Activated T-cell treated with anti-CD3 and anti-CD28 coated beads for 48 hours (primary cell): ENCODE measurements around the gene PACS1.
"Not testable (repeated sequence)": the region's sequence is repeated elsewhere in the genome, so short reads cannot be mapped to it uniquely, and the experiment has no call there.

Source experiments
- DNase-seq: peaks from one replicate; pipeline ENCODE4 v3.0.0-alpha.2; 2020; ENCODE audit warnings: low read depth

Gene PACS1

DNA sequence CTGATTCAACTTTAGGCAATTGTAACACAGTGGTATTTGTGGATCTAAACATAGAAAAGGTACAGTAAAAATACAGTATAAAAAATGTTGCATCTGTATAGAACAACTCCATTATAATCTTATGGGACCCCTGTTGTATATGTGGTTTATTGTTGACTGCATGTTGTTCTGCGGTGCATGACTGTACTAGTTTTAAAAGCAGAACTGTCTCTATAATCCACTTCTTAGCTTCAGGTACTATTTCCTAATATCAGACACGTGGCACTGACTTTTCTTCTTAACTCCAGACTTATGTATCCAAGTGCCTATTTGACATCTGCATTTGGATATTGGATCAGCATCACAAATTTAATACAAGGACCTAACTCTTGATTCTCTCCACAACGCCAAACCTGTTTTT is 41.1 kb downstream of the PACS1 start:
- DNase-seq = no peak

DNA sequence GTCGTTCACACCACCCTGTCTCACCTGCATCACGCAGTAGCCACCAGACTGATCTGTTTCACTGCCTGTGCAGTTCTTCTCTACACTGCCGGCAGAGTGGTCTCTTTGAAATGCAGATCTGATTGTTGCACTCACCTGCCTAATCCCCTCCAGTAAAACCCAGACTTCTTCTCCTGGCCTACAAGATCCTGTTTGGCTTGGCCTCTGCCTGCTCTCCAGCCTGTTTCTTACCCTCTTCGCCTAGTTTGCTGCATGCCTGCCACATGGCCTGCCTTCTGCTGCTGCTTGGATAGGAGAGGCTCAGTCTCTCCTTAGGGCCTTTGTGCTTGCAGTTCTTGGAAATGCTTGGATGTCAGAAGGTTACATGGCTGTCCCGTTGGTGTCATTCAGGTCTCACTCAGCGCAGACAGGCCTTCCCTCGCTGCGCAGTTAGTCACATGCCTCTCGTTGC is 42.0 kb downstream of the PACS1 start:
- DNase-seq = no peak

DNA sequence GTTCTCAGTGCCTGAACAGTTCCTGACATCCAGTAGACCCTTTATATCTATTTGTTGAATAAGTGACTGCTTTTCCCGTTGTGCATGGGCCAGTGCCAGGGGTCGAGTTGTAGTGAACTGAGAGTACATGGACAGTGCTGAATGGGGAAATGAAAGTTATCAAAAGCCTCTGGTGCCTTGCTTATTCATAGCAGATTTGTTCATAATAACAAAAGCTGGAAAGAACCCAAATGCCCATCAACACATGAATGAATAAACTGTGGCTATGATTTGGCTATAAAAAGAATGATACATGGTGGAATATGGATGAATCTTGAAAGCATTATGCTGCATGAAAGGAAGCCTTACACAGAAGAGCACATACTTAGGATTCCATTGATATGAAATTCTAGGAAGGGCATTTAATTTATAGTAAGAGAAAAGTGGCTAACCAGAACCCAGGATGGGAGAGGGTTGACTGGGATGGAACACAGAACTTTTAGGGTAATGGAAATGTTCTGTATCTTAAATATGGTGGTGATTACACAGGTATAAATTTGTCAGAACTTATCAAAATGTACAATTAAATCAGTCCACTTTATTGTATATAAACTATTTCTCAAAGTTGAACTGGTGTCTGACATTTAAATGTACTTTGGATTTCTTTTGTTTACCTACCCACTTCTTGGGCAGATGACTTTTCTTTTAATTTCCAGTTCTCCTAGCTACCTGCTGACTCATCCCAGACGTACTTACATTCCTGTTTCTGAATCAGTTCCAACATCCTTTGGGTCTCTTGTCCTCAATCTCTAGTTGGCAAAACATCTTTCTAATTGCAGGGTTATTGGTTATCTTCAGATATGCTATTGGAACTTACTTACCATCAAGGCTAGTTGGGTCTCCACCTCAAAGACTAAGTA is 42.8 kb downstream of the PACS1 start:
- DNase-seq = no peak

DNA sequence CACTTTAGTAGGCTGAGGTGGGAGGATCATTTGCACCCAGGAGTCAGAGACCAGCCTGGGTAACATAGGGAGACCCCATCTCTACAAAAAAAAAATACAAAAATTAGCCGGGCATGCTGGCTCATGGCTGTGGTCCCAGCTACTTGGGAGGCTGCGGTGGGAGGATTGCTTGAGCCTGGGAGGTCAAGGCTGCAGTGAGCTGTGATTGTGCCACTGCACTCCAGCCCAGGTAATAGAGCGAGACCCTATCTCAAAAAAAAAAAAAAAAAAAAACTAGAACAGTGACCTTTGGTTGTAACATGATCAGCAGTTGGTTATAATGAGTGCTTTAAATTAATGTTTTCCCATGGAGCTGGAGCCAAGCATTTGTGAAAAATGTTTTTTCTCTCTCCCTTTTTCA is 44.9 kb downstream of the PACS1 start:
- not testable (repeated sequence) for DNase-seq

DNA sequence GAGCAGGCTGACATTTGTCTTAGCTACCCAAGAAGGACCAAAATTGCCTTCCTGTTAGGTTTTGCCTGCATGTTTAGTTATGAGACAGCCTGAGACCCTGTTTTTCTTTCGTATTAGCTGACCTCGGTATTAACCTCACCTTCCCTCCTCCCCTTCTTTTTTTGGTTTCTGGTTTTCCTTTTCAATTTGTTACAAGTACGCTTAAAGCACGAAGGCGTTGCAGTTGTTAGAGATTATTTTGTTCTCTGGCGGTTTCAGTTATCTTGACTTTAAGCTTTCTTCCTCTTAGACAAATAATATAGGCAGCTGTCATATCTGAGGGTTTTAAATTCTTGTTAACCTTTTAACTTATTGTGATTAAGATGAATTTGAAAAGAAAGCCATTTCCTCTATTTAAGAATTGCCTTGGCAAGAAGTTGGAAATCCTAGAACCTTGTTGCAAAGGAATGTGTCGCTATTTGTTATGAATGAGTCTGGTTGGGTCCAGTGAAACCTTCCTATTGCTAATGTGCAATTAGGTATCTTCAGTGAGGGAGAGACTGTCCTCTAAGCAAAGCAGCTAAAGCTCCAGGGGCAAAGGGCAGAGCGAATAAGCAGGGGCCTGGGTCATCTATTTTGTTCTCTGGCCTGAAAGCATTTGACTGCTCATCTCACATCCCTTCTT is 45.7 kb downstream of the PACS1 start:
- no peak for DNase-seq

DNA sequence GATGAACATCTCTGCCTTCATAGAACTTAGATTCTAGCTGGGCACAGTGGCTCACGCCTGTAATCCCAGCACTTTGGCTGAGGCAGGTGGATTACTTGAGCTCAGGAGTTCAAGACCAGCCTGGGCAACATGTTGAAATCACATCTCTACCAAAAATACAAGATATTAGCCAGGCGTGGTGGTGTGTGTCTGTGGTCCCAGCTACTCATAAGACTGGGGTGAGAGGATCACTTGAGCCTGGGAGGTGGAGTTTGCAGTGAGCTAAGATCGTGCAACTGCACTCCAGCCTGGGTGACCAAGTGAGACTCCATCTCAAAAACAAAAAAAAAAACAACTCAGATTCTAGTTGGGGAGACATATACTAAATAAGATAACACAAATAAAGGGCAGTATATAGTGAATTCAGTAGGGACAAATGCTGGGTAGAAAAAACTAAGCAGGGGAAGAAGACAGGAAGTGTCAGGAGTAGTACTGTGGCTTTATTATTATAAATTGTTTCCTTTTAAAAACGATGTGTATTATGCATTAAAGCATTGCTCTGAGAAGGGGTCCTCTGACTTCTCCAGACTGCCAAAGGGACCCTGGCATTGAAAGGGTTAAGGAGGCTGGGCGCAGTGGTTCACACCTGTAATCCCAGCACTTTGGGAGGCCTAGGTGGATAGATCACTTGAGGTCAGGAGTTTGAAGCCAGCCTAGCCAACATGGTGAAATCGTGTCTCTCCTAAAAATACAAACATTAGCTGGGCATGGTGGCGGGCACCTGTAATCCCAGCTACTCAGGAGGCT is 46.7 kb downstream of the PACS1 start:
- DNase-seq = no peak

DNA sequence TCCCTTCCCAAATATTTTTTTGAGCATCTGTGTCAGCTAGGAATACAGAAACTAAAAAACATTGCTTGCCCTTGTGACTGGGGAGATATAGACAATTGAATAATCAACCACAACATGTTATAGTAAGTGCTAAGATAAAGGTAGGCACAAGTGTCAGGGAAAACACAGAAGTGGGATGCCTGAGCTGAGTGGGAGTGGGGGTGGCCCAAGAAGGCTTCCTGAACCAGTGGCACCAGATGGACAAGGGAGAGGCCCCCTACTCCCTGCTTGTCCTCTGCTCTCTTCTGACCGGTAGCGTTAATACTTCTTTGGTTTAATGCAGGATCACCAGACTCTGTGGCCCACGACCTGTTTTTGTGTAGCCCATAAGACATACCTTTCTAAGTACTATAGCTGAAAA is 48.8 kb downstream of the PACS1 start:
- no peak for DNase-seq

DNA sequence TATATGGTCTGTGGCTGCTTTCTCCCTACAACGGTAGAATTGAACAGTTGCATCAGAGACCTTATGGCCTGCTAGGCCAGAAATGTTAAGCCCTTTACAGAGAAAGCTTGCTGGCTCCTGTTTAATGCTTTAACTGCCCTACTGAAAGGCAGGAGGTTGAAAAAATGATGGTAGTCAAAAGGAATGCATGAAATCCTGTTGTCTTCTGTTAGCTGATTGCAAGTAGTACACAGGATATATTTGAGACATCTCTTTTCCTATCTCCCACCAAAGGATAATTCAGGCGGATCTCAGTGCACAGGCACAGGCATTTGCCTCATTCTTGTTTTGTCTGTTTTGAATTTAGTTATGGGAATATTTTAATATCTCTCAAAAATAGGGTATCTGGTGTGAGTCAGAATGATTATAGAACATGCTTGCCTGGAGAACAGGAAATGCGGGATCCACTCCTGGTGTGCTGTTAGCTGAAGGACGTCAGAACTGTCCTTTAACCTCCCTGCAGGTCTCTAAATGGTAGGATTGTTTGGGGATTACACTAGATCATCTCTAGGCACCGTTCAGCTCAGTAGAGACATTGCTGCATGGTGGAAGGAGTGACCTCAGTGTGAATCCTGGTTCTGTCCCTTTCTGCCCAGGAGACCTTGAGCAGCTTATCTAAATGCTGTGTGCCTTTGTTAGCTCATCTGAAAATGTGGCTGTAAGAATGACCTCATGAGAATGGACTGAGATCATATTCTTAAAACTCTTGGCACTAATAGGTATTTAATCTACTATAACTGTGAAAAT is 49.5 kb downstream of the PACS1 start:
- DNase-seq = no peak

DNA sequence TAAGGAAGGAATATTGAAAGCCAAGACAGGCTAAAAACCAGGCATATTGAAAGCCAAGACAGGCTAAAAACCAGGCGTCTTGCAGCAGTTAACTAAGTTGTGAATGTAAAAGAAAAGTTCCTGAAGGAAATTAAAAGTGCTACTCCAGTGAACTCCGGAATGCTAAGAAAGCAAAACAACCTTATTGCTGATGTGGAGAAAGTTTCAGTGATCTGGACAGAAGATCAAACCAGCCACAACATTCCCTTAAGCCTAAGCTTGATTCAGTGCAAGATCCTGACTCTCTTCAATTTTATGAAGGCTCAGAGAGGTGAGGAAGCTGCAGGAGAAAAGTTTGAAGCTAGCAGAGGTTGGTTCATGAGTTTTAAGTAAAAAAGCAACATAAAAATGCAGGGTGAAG is 51.4 kb downstream of the PACS1 start:
- DNase-seq = no peak

DNA sequence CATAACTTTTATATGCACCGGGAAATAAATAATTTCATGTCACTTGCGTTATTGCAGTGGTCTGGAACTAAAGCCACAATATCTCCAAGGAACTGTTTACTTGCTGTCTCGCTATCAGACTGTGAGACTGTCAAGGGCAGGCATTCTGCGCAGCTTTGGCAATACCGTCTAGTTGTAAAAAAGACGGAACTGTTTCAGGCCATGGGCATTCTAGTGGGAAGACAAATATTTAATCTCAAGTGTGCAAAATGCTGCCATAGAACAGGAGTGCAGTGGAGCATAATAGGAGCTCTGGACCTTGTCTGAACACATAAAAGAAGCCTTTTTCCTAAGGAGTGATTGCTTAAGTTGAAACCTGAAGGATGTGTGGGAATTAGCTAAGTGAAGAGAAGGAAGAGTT is 53.8 kb downstream of the PACS1 start:
- DNase-seq = no peak

DNA sequence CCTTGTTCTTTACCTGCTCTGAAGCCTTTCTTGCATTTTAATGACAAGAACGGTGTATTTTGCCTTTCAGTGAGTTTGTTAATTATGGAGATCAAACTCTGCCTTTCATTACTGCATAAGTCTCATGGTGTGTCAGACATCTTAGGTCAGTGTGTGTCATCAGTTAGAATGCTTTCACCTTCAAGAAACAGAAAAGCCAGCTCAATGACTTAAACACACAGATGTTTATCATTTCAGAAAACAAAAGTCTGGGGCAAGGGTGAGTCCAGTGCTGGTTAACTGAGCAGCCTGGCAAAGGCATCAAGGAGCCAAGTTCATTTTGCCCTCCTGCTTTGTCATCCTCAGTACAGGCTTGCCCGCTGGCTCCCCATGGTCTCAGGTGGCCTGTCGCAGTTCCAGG is 54.5 kb downstream of the PACS1 start:
- no peak for DNase-seq

DNA sequence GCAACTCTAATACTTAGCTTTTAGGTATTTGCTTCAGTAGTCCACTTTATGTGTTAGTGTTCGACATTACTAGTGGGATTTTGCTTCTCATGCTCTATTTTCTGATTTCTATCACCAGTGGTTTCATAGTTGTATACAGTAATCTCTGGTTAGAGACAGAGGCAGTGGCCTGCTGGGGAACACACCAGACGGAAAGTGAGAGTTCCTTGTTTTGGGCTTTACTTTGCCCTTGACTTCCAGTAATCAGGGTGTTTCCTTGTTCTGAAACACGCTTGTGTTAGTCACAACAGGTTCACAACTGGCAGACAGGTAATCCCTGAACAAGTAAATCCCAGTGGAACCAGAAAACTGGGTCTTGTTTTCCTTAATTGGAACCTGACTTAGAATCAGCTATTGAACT is 56.0 kb downstream of the PACS1 start:
- peak; percentile 20 for DNase-seq

DNA sequence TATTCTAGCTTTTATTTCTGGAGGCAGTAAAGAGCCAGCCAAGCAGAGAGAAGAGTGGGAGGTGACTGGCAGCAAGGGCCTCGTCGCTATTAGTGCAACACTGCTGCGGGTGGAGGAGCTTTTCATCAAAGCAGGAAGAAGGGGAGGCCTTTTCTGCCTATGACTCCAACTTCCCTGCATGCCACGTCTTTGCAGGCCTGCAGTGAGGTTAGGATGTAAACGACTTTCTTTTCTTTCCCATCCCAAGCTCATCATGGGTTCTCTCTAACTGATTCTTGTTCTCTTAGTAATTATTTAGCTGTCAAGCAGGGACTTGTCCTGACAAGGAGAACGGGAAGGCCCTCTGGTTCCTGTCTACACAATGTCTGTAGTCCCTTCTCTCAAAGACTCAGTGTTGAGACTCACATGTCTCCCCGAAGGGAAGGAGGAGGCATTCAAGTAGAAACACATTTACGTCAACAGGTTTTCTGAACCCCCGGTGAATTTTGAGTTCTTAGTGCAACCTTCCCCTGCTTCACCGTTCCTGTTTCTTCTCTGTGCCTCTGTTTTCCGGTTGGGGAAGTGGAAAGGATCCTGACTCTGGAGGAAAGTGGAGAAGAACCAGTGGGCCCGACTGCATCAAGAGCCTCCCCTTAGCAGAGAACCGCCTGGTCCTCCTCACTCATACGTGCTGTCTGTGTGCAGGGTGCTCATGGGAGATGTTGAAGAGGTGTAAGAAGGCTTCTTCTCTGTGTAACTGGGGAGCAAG is 56.9 kb downstream of the PACS1 start:
- peak; percentile 43 for DNase-seq

DNA sequence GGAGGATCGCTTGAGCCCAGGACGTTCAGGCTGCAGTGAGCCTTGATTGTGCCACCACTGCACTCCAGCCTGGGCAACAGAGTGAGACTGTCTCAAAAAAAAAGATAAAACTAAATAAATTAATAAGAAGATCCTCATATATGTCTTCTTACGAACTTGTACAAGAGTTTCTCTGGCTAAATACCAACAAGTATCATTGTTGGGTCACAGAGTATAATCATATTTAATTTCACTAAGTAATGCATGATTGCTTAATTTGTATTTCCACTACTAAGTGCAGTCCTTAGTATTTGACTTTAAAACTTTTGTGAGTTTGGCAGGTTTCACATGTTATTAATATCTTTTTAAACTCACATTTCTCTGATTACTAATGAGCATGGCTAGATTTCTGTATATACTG is 60.9 kb downstream of the PACS1 start:
- DNase-seq = no peak

DNA sequence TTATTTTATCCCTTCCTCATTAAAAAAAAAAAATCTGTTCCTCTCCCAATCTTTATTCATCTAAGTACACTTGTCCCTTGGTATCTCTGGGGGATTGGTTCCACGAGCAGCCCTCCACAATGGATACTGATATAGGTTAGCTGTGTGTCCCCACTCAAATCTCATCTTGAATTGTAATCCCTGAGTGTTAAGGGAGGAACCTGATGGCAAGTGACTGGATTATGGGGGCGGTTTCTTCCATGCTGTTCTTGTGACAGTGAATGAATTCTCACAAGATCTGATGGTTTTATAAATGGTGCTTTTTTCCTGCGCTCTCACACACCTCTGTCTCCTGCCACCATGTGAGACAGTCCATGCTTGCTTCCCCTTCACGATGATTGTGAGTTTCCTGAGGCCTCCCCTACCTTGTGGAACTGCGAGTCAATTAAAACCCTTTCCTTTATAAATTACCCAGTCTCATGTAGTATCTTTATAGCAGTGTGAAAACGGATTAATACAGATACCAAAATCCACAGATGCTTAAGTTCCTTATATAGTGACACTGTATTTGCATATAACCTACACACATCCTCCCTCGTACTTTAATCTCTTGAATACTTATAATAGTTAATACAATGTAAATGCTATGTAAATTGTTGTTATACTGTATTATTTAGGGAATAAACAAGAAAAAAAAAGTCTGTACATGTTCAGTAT is 62.0 kb downstream of the PACS1 start:
- DNase-seq = no peak

DNA sequence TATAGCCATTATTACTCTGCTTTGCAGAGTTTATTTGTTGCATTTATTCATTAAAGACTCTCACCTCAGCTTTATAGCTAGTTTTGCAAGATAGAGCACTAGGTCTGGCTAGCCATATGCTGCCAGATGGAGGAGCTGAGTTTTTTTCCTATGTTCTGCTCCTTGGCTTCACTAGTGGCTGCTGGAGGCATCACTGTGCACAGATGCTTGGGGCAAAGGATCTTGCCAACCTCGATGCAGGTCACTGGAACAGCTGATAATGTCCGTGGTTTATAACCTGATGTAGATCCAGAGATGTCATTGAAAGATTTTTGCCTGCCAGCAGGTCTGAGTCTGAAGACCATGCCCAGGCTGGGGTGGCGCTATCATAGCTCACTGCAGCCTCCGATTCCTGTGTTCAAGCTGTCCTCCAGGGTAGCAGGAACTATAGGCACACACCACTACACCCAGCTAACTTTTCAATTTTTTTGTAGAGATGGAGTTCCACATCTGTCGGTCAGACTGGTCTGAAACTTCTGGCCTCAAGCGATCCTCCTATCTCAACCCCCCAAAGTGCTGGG is 63.2 kb downstream of the PACS1 start:
- no peak for DNase-seq

DNA sequence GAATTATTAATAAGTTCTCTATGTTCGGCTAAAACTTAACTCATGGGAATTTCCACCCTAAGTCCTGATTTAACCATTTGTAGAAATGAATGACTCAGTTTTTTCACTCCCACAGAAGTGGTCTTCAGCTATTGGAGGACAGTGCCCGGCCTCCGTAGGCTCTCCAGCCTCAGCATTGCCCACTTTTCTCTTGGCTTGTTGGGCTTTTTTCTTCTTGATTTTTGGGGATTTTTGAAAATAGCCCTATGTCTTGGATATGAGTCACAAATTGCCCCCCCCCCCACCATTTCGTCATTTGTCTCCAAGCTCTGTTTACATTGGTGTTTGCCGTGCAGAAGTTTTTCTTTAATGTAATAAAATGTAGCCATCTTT is 66.7 kb downstream of the PACS1 start:
- no peak for DNase-seq

DNA sequence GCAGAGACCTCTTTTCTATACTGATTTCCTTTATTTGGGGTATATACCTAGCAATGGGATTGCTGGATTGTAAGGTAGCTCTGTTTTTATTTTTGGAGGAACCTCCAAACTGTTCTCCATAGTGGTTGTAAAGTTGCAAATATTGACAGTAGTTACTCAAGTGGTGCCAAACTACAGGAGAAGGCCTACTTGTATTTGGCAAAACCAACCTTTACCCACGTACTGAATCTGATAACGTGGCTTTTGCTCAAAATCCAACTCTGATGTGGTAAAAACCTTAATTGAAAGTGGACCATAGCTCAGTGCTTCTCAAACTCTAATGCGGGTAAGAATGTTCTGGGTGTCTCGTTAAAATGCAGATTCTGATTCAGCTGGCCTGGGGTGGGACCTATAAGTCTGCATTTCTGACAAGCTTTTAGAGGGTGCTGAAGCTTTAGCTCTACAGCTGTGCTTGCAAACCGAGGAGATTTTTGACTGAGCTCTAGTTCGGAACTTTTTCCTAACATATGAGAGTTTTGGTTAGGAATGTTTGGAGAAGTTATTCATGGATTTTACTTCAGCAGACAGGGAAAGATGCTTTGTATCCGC is 69.8 kb downstream of the PACS1 start:
- no peak for DNase-seq

DNA sequence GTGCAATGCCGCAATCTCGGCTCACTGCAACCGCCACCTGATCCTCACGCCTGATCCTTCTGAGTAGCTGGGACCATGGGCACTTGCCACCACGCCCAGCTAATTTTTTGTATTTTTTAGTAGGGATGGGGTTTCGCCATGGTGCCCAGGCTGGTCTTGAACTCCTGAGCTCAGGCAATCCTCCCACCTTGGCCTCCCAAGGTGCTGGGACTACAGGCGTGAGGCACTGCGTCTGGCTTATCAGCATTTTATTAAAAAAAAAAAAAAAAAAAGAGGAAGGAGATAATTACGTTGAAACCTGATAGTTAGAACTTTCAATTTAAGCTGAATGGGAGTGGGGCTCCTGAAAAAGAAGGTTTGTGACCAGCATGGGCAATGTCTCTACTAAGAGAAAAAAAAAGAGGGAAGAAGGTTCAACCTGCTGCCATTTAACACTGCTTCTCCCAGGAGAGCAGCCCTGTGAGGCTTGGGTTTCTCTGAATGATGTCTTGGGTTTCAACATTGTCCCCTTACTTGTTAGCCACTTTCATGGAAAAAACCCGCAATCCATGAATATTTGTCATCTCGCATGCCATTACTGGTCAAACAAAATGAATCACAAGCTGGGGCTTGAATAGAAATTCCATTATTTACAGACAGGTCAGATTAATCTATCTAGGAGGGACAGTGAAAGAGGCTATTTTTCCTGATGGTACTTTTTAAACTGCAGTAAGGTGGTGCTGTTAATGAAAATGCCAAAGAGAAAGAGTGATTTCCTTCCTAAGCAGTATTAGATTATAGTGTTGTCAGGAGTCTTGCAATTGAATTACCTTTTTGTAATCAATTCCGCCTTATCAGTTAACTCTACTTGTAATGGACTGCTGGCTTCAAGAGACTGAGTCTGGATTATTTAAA is 72.5 kb downstream of the PACS1 start:
- DNase-seq = no peak
